GM12878 (cell line): ENCODE data around the gene FCHSD2. TPM values are rescaled to one million over a fixed set of nuclear protein-coding genes. Genes with fewer than 3 reads are reported as not detected.

Source experiments
- BCLAF1 ChIP-seq: fragments of 450-650 bp; IDR thresholded peaks from 2 replicates; pipeline ENCODE4 v1.6.1; 2017; ENCODE audit warnings: antibody characterized with exemption, mild to moderate bottlenecking, moderate library complexity
- BHLHE40 ChIP-seq, 2 experiments: fragments of 450-650 bp in 1 of 2; IDR thresholded peaks; 2 replicates each; pipeline ENCODE4 v1.6.1; 2011 to 2017; ENCODE audit warnings: low read depth in 2 of 2, borderline replicate concordance in 1 of 2, improper control_type of control experiment in 1 of 2, low read length in 1 of 2, mild to moderate bottlenecking in 1 of 2
- PRDM15 ChIP-seq: fragments of 450-650 bp; formaldehyde crosslinking; IDR thresholded peaks from 2 replicates; pipeline ENCODE4 v1.4.0; 2020; ENCODE audit warnings: mild to moderate bottlenecking, moderate library complexity
- STAT3 ChIP-seq: IDR thresholded peaks from 2 replicates; pipeline ENCODE4 v1.6.1; 2011; ENCODE audit warnings: low read depth, low read length, improper control_type of control experiment
- polyA plus RNA-seq, 11 experiments: library from polyadenylated mRNA; depleted of rRNA in 4 of 11; unstranded in 6 of 11; stranded (reverse) in 5 of 11; fragments of >200 nt; fragmentation: Nextera tagmentation in 4 of 11; fragmentation: Illumina TruSeq in 1 of 11; extraction: Ambion mirVana in 4 of 11; extraction: Trizol in 1 of 11; gene quantifications; 1 replicate in 1 of 11; 2 replicates in 10 of 11; pipeline versions ENCODE4 v1.2.1 to v1.2.3, GENCODE V29; 2011 to 2016; ENCODE audit warnings: inconsistent platforms in 2 of 11, missing spikeins in 2 of 11, low read depth in 1 of 11
- total RNA-seq, 4 experiments: library from RNA; depleted of rRNA in 3 of 4; stranded (reverse); fragments of >200 nt in 3 of 4; fragmentation: Illumina TruSeq in 1 of 4; extraction: Trizol in 1 of 4; gene quantifications; 2 replicates each; pipeline versions ENCODE4 v1.2.1 to v1.2.3, GENCODE V29; 2013 to 2021
- TF ChIP-seq, protein P1 (sequence below): IDR thresholded peaks from 2 replicates; pipeline ENCODE4 v1.6.1; 2011; ENCODE audit warnings: mild to moderate bottlenecking, low read depth, low read length, moderate library complexity; ENCODE audit not compliant: insufficient replicate concordance

Gene FCHSD2
- total and polyA plus RNA-seq, 10 of the 15 experiments (the other 5 are each of a cell fraction or from before 2014, with no cell fraction given) = 13.2 to 89.8 (median 47.8) TPM

- TF ChIP-seq, protein P1, sequence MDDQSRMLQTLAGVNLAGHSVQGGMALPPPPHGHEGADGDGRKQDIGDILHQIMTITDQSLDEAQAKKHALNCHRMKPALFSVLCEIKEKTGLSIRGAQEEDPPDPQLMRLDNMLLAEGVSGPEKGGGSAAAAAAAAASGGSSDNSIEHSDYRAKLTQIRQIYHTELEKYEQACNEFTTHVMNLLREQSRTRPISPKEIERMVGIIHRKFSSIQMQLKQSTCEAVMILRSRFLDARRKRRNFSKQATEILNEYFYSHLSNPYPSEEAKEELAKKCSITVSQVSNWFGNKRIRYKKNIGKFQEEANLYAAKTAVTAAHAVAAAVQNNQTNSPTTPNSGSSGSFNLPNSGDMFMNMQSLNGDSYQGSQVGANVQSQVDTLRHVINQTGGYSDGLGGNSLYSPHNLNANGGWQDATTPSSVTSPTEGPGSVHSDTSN = no peak
- TF ChIP-seq BHLHE40 (IDR thresholded peaks at IDR 0.05; ENCODE audit: borderline replicate concordance in 1 of 2, low read depth in 2 of 2, low read length in 1 of 2) (no peak), PRDM15 (no peak), BCLAF1 (no peak), STAT3 (no peak)
Measured at GRCh38 chr11:72950685-72951084, 191.4 kb downstream of the FCHSD2 start (continued).
